GM12874 (cell line): ENCODE data around the gene RABL6.

Experiments
- TF ChIP-seq, protein P1 (sequence below): IDR thresholded peaks from 2 replicates; pipeline ENCODE4 v1.5.1; 2011; ENCODE audit warnings: low read depth, mild to moderate bottlenecking, control low read depth, low read length, moderate library complexity; ENCODE audit not compliant: insufficient read depth

Gene RABL6

DNA sequence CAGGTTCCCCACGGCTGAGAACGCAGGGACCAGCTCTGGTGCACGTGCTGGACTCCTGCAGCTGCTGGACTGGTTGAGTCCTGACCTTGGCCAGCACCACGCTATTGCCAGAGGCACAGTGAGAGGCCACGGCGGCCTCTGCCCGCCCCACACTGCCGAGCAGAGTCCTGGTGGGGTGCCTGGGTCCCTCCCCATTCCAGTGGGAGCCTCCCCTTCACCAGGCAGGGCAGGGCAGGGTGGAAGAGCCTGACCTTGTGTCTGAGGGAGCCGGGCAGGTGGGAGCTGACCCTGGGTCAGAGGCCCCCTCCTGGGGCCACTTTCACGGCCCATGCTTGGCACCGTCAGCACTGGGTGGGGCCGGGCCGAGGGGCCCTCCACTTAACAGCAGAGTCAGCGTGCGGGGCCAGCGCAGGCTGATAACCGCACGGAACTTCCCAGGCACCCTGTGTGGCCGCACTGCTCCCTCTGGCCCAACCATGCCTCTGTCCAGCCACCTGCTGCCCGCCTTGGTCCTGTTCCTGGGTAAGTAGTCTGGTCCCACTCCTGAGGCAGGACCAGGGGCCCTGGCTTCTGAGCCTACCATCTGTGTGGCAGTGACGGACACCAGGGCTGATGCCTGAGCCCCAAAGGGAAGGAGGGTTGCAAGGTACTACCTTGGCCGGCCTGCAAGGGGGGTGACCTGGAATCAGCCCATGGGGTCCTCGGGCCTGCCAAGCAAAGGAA lies 44.4 kb downstream of the RABL6 start, which contains the start of gene MAMDC4:
Gene MAMDC4 (plus strand): TSS at position 406 of the 723 bp plus-strand sequence. CDS start 71 bp downstream, at position 477.
- TF ChIP-seq, protein P1, sequence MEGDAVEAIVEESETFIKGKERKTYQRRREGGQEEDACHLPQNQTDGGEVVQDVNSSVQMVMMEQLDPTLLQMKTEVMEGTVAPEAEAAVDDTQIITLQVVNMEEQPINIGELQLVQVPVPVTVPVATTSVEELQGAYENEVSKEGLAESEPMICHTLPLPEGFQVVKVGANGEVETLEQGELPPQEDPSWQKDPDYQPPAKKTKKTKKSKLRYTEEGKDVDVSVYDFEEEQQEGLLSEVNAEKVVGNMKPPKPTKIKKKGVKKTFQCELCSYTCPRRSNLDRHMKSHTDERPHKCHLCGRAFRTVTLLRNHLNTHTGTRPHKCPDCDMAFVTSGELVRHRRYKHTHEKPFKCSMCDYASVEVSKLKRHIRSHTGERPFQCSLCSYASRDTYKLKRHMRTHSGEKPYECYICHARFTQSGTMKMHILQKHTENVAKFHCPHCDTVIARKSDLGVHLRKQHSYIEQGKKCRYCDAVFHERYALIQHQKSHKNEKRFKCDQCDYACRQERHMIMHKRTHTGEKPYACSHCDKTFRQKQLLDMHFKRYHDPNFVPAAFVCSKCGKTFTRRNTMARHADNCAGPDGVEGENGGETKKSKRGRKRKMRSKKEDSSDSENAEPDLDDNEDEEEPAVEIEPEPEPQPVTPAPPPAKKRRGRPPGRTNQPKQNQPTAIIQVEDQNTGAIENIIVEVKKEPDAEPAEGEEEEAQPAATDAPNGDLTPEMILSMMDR = no peak

DNA sequence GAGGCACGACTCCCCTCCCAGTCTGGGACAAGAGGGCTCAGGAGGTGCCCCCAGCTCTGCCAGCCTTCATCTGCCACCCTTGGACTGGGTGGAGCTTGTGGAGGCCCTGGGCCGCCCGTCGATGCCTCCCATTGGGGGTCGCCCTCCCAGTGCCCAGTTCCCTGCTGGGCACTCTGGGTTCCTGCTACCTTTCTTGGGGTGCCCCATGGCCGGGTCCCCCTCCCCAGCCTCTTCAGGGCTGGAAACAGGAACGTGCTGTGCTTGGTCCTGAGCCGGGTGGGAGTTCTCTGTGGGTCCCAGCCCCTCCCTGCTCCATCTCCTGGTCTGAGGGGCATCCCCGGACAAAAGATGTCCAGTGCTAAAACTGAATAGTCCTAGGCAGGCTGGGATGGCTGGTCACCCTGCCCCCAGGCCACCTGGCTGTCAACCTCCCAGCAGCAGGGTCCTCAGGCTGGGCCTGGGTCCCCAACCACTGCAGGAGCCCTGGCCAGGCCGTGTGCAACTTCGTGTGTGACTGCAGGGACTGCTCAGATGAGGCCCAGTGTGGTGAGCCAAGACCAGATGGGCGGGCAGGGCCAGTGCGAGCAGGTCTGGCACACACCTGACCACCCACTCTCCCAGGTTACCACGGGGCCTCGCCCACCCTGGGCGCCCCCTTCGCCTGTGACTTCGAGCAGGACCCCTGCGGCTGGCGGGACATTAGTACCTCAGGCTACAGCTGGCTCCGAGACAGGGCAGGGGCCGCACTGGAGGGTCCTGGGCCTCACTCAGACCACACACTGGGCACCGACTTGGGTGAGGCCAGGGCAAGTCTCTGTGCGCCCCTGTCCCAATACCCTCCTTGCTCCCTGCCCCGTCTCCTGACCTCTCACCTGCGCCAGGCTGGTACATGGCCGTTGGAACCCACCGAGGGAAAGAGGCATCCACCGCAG lies 45.2 kb downstream of the RABL6 start:
- TF ChIP-seq, protein P1 = no peak

DNA sequence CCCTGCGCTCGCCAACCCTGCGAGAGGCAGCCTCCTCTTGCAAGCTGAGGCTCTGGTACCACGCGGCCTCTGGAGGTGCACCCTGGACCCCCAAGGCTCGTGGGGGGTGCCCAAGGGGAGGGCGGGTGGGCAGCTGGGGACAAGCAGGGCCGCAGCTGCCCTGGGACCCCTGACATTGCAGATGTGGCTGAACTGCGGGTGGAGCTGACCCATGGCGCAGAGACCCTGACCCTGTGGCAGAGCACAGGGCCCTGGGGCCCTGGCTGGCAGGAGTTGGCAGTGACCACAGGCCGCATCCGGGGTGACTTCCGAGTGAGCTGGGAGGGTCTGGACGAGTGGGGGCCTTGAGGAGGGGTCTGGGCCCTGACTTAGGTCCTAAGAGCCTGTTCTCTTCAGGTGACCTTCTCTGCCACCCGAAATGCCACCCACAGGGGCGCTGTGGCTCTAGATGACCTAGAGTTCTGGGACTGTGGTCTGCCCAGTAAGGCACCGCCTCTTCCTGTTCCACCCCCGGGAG lies 45.9 kb downstream of the RABL6 start:
- TF ChIP-seq, protein P1 = no peak

DNA sequence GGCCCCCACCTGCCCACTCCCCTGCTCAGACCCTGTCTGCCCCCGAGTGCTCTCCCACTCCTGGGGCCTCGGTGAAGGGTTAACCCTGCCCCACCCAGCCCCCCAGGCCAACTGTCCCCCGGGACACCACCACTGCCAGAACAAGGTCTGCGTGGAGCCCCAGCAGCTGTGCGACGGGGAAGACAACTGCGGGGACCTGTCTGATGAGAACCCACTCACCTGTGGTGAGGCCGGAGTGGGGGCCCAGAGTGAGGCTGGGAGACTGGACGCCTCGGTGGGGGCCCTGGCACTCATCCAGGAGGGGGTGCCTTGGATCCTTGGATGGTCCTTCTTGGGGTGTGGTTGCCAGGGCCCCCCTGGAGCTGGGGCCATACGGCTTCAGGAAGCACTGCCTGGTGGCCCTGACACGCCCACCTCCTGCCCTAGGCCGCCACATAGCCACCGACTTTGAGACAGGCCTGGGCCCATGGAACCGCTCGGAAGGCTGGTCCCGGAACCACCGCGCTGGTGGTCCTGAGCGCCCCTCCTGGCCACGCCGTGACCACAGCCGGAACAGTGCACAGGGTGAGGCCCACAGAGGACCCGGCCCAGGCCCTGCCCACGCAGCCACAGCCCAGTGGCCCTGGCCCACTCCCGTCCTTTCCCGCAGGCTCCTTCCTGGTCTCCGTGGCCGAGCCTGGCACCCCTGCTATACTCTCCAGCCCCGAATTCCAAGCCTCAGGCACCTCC lies 46.5 kb downstream of the RABL6 start:
- TF ChIP-seq, protein P1 = no peak

DNA sequence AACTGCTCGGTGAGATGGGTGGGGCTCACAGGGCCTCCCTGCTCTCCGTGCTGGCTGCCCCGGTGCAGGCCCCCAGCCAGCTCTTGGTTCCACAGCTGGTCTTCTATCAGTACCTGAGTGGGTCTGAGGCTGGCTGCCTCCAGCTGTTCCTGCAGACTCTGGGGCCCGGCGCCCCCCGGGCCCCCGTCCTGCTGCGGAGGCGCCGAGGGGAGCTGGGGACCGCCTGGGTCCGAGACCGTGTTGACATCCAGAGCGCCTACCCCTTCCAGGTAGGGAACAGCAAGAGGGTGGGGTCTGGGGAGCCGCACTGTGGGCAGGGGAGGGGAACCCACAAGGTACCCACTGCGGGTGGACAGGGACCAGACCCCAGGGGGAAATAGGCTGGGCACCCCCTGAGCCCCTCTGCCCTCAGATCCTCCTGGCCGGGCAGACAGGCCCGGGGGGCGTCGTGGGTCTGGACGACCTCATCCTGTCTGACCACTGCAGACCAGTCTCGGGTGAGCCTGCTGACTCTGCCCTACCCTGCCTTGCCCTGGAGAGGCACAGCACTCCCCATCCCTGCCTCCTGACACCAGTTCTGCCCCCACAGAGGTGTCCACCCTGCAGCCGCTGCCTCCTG lies 47.2 kb downstream of the RABL6 start:
- TF ChIP-seq, protein P1 = no peak

DNA sequence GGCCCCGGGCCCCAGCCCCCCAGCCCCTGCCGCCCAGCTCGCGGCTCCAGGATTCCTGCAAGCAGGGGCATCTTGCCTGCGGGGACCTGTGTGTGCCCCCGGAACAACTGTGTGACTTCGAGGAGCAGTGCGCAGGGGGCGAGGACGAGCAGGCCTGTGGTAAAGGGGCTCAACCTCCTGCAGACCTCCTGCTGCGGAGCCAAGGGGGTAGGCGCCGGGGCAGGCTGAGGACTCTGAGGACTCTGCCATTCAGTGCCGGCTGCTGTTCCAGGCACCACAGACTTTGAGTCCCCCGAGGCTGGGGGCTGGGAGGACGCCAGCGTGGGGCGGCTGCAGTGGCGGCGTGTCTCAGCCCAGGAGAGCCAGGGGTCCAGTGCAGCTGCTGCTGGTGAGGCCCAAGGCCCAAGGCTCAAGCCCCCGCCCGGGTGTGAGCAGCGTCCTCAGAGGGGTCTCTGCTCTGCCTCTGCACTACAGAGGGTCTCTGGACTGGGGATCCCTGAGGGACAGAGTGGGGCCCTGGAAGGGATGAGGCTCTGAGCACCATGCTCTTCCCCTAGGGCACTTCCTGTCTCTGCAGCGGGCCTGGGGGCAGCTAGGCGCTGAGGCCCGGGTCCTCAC lies 47.8 kb downstream of the RABL6 start:
- TF ChIP-seq, protein P1 = no peak
